Stomach (tissue), 4 donors: ENCODE data around the gene NDOR1.

ENCODE experiments used
- CTCF ChIP-seq, 7 experiments: fragments of 450-650 bp in 4 of 7; fragments of 200-600 bp in 3 of 7; sonication (generic) in 3 of 7; IDR thresholded peaks; one replicate each; pipeline ENCODE4 v1.5.1; 2016 to 2019; ENCODE audit warnings: antibody characterized with exemption in 7 of 7, control low read depth in 2 of 7, mild to moderate bottlenecking in 1 of 7
- EP300 ChIP-seq: sonication (generic); formaldehyde crosslinking; IDR thresholded peaks from one replicate; pipeline ENCODE4 v1.6.1; 2017; ENCODE audit warnings: antibody characterized with exemption
- POLR2A ChIP-seq, 4 donors: fragments of 450-650 bp; IDR thresholded peaks; one replicate each; pipeline ENCODE4 v1.6.1; 2016; ENCODE audit warnings: antibody characterized with exemption in 4 of 4, control low read depth in 2 of 4, mild to moderate bottlenecking in 1 of 4, moderate library complexity in 1 of 4
- POLR2AphosphoS5 ChIP-seq, 3 donors: sonication (generic); formaldehyde crosslinking; IDR thresholded peaks; one replicate each; pipeline ENCODE4 v1.6.1; 2016; ENCODE audit warnings: antibody characterized with exemption in 3 of 3

- TF ChIP-seq CTCF (IDR thresholded peaks at IDR 0.05), result peak in 1 of 7 experiments; percentile 33
- no peak for TF ChIP-seq EP300
- peak; percentile 33 to 85 (median 75) for TF ChIP-seq POLR2AphosphoS5 (IDR thresholded peaks at IDR 0.05)
- TF ChIP-seq POLR2A (IDR thresholded peaks at IDR 0.05), result no peak
These were observed 49.3 kb downstream of the NDOR1 start, which contains the start of gene NELFB for GRCh38 chr9:137254624-137255447.
